ENCODE data around the gene SLC44A2. TPM values are rescaled to one million over a fixed set of nuclear protein-coding genes. Genes with fewer than 3 reads are reported as not detected.
A peak's percentile ranks its signal among the peaks of the same experiment; 100 is the strongest.

Gene SLC44A2
- total and polyA plus RNA-seq, 3 donors from 2014 or later: 268 to 463 (median 360) TPM

GRCh38 chr19:10602330-10603083 is 22.8 kb upstream of the SLC44A2 start:
- peak; percentile 92 for DNase-seq
- Histone ChIP-seq H3K36me3 (ENCODE audit: low read depth, missing control alignments) (no peaks in the 10 kb centered on the region), H3K27me3 (no peaks in the 10 kb centered on the region), H3K9me3 (no peaks in the 10 kb centered on the region), H3K4me1 (peaks cover 21% of the 10 kb centered on the region), H3K4me3 (peak overlapping the region; percentile 96 to 99), H3K27ac (peak overlapping the region; percentile 94 to 95)
- intact Hi-C loops (cut with DNase I; ENCODE audit: low total_unique reads): no loop called here
- TF ChIP-seq CTCF (IDR thresholded peaks at IDR 0.05) (no peak), POLR2A (IDR thresholded peaks at IDR 0.05) (no peak)
- 0 to 1% methylated on average over 30 to 58 of the region's 76 CpGs for WGBS, 2 donors

GRCh38 chr19:10603084-10603872 is 22.1 kb upstream of the SLC44A2 start:
- no peak for DNase-seq
- Histone ChIP-seq H3K9me3 (no peaks in the 10 kb centered on the region), H3K27ac (peak overlapping the region; percentile 94 to 95), H3K36me3 (ENCODE audit: low read depth, missing control alignments) (no peaks in the 10 kb centered on the region), H3K4me3 (peak overlapping the region; percentile 96 to 99), H3K27me3 (no peaks in the 10 kb centered on the region), H3K4me1 (peaks cover 21% of the 10 kb centered on the region)
- WGBS, 2 donors: 8 to 12% methylated on average over 17 to 19 of the region's 19 CpGs
- intact Hi-C loops (cut with DNase I; ENCODE audit: low total_unique reads): no loop called here
- TF ChIP-seq POLR2A (IDR thresholded peaks at IDR 0.05) (no peak), CTCF (IDR thresholded peaks at IDR 0.05) (no peak)

DNA sequence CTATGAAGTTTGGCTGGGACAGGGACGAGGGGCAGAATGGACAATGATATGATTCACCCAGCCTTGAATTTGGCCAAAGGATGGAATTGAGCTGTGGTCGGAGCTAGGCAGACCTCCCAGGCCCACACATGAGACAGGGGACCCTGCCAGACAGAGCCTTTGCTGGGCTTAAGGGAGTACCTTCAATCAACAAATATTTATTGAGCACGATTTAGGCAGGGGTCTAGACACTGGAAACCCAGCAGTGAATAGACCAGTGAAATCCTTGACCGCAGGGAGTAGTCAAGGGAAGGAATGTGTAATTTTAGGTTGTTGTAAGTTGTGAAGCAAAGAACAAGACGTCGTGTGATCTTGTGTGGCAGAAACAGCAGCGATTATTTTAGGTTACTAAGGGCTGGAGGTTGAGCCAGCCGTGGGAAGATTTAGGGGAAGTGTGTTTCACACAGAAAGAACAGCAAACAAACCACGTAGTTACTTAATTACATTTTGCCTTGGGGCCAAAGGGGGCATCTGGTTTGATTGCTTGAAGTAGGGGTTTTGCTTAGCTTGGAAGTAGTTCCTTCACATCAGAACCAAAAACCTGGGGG is 21.4 kb upstream of the SLC44A2 start:
- Histone ChIP-seq H3K36me3 (ENCODE audit: low read depth, missing control alignments) (no peaks in the 10 kb centered on the region), H3K9me3 (no peaks in the 10 kb centered on the region), H3K4me1 (peaks cover 21% of the 10 kb centered on the region), H3K27ac (peak overlapping the region; percentile 94 to 95), H3K27me3 (no peaks in the 10 kb centered on the region), H3K4me3 (peak overlapping the region; percentile 96 to 99)
- intact Hi-C loops (cut with DNase I; ENCODE audit: low total_unique reads): no loop called here
- TF ChIP-seq POLR2A (IDR thresholded peaks at IDR 0.05): no peak
- TF ChIP-seq CTCF (IDR thresholded peaks at IDR 0.05): no peak
- 20 to 27% methylated on average over 9 of the region's 9 CpGs for WGBS, 2 donors
- DNase-seq: no peak

DNA sequence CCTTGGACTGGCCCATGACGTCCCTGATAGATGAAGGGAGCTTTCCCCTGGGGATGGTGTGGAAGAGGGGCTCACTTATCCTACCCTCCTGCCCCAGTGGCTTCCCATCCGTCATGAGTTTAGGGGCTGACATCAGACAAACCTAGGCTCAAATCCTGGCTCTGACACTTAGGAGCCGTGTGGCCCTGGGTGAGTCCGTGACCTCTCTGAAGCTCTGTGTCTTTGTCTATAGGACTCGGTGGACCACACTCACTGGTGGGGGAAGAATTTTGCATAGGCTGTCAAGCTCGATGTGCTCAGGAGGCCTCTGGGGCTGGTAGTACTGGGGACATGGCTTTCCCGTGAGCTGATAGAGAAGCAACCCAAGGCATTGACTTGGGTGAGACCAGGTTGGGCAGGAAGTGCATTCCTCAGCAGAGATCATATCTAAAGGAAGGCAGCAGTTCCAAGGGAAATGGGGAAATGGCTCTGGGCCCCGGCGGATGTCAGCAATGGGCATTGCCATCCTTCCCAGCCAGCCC is 20.8 kb upstream of the SLC44A2 start:
- no peak overlapping the region for H3K4me3 ChIP-seq
- no peaks in the 10 kb centered on the region for H3K27me3 ChIP-seq
- no peak for DNase-seq
- peaks cover 21% of the 10 kb centered on the region for H3K4me1 ChIP-seq
- H3K9me3 ChIP-seq: no peaks in the 10 kb centered on the region
- H3K27ac ChIP-seq: peak overlapping the region; percentile 94 to 95
- no peaks in the 10 kb centered on the region for H3K36me3 ChIP-seq (ENCODE audit: low read depth, missing control alignments)
- no peak for TF ChIP-seq POLR2A (IDR thresholded peaks at IDR 0.05)
- no peak for TF ChIP-seq CTCF (IDR thresholded peaks at IDR 0.05)
- WGBS, 2 donors: 74 to 82% methylated on average over 4 to 9 of the region's 9 CpGs
- intact Hi-C loops (cut with DNase I; ENCODE audit: low total_unique reads): no loop called here

All from testis (tissue), 3 donors.